GM23248 (cell line): ENCODE measurements around the gene KLHDC4. TPM values are rescaled to one million over a fixed set of nuclear protein-coding genes. Genes with fewer than 3 reads are reported as not detected.

Experiments
- DNase-seq: peaks from one replicate; pipeline ENCODE4 v3.0.0-alpha.2; 2015
- H2AFZ ChIP-seq: fragments of 200-600 bp; sonication (generic); 2 replicates; pipeline ENCODE4 v1.6.1; 2016; ENCODE audit warnings: antibody characterized with exemption
- H3F3A ChIP-seq: fragments of 200-600 bp; sonication (generic); 2 replicates; pipeline ENCODE4 v1.6.1; 2016; ENCODE audit warnings: mild to moderate bottlenecking, antibody characterized with exemption, mixed run types; ENCODE audit not compliant: insufficient read depth
- H3K27ac ChIP-seq: fragments of 200-600 bp; sonication (generic); 2 replicates; pipeline ENCODE4 v1.5.1; 2016; ENCODE audit warnings: mild to moderate bottlenecking
- H3K27me3 ChIP-seq: fragments of 200-600 bp; sonication (generic); replicated peaks from 2 replicates; pipeline ENCODE4 v1.6.1; 2016; ENCODE audit warnings: mild to moderate bottlenecking; ENCODE audit not compliant: insufficient read depth
- H3K36me3 ChIP-seq: fragments of 200-600 bp; sonication (generic); 2 replicates; pipeline ENCODE4 v1.6.1; 2016; ENCODE audit warnings: low read depth, mild to moderate bottlenecking
- H3K4me1 ChIP-seq: fragments of 200-600 bp; sonication (generic); 2 replicates; pipeline ENCODE4 v1.6.1; 2016; ENCODE audit warnings: mild to moderate bottlenecking; ENCODE audit not compliant: insufficient read depth
- H3K4me2 ChIP-seq: fragments of 200-600 bp; sonication (generic); one replicate; pipeline ENCODE4 v1.6.1; 2016; ENCODE audit warnings: mild to moderate bottlenecking; ENCODE audit not compliant: unreplicated experiment
- H3K4me3 ChIP-seq: fragments of 200-600 bp; sonication (generic); 2 replicates; pipeline ENCODE4 v1.5.1; 2016; ENCODE audit warnings: mild to moderate bottlenecking
- H3K79me2 ChIP-seq: fragments of 200-600 bp; sonication (generic); 2 replicates; pipeline ENCODE4 v1.6.1; 2016; ENCODE audit warnings: mild to moderate bottlenecking; ENCODE audit not compliant: insufficient read depth
- H3K9ac ChIP-seq: fragments of 200-600 bp; sonication (generic); 2 replicates; pipeline ENCODE4 v1.6.1; 2016; ENCODE audit warnings: mild to moderate bottlenecking
- H3K9me2 ChIP-seq: fragments of 200-600 bp; sonication (generic); 2 replicates; pipeline ENCODE4 v1.6.1; 2016; ENCODE audit warnings: mixed run types, mild to moderate bottlenecking, moderate library complexity; ENCODE audit not compliant: insufficient read depth
- H3K9me3 ChIP-seq: fragments of 200-600 bp; sonication (generic); one replicate; pipeline ENCODE4 v1.6.1; 2017; ENCODE audit warnings: low read depth
- H4K20me1 ChIP-seq: fragments of 200-600 bp; sonication (generic); 2 replicates; pipeline ENCODE4 v1.6.0; 2016; ENCODE audit not compliant: insufficient read depth
- EZH2 ChIP-seq: fragments of 200-600 bp; sonication (generic); IDR thresholded peaks from 2 replicates; pipeline ENCODE4 v1.6.1; 2018; ENCODE audit warnings: antibody characterized with exemption, mild to moderate bottlenecking; ENCODE audit not compliant: insufficient read depth, poor library complexity, severe bottlenecking
- EZH2phosphoT487 ChIP-seq: fragments of 200-600 bp; sonication (generic); IDR thresholded peaks from 2 replicates; pipeline ENCODE4 v1.6.1; 2018; ENCODE audit warnings: antibody characterized with exemption, moderate library complexity, mild to moderate bottlenecking, low read depth; ENCODE audit not compliant: insufficient read depth
- WGBS, 2 experiments: methylation state at CpG; one replicate each; pipeline ENCODE4 v1.1.6; 2015 to 2017; ENCODE audit warnings: low lambda C conversion rate in 2 of 2, low coverage in 1 of 2; ENCODE audit errors: missing lambda C conversion rate in 2 of 2; 5-methylcytosine and 5-hydroxymethylcytosine counted together
- in situ Hi-C: fragments of 300-500 bp; cut with MboI; formaldehyde crosslinking; loops from 2 replicates; pipeline ENCODE4 v1.15.0; 2020
- polyA plus RNA-seq: library from polyadenylated mRNA; unstranded; fragments of >200 nt; fragmentation: Nextera tagmentation; extraction: Ambion mirVana; gene quantifications from 2 replicates; pipeline ENCODE4 v1.2.1, GENCODE V29; 2016
- total RNA-seq: library from RNA; depleted of rRNA; stranded (reverse); fragments of >200 nt; shearing (Covaris generic); gene quantifications from 2 replicates; pipeline ENCODE4 v1.2.3, GENCODE V29; 2014

KLHDC4 gene
- total and polyA plus RNA-seq, 2 experiments from 2014 or later: 8.8 to 9.4 TPM

DNA sequence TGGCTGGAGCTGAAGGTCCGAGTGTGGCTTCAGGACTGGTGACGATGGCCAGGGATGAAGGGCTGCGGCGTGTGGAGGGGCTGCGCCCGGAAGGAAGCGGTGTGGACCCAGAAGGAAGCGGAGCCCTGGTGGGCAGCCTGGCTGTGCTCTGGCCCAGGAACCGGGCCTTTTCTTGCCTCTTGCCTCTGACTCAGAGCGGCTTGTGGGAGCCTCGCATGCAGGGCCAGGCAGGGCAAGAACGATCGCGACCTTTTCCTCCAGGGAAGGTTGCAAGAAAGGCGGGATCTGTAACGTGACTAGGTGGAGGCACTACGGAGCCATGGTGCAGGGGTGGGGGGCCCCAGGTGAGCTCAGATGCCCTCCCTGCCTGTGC lies 85.5 kb downstream of the KLHDC4 start:
- H3K4me1 ChIP-seq: peaks cover 5% of the 10 kb centered on the region
- H3K4me2 ChIP-seq: no peak overlapping the region
- H3K9me3 ChIP-seq: no peaks in the 10 kb centered on the region
- in situ Hi-C loops: no loop called here
- no peaks in the 10 kb centered on the region for H3F3A ChIP-seq
- no peak for TF ChIP-seq EZH2phosphoT487
- no peak for TF ChIP-seq EZH2
- no peak overlapping the region for H3K27ac ChIP-seq
- H3K4me3 ChIP-seq: no peak overlapping the region
- DNase-seq: no peak
- H2AFZ ChIP-seq: no peak overlapping the region
- no peaks in the 10 kb centered on the region for H3K9me2 ChIP-seq
- no peaks in the 10 kb centered on the region for H4K20me1 ChIP-seq
- WGBS, 2 experiments: 92% methylated on average over 17 of the region's 17 CpGs
- H3K27me3 ChIP-seq: 0 out of 2 replicates have a peak, but pooled peaks cover 3% of the 10 kb centered on the region
- H3K36me3 ChIP-seq: no peaks in the 10 kb centered on the region
- no peak overlapping the region for H3K9ac ChIP-seq
- no peaks in the 10 kb centered on the region for H3K79me2 ChIP-seq

DNA sequence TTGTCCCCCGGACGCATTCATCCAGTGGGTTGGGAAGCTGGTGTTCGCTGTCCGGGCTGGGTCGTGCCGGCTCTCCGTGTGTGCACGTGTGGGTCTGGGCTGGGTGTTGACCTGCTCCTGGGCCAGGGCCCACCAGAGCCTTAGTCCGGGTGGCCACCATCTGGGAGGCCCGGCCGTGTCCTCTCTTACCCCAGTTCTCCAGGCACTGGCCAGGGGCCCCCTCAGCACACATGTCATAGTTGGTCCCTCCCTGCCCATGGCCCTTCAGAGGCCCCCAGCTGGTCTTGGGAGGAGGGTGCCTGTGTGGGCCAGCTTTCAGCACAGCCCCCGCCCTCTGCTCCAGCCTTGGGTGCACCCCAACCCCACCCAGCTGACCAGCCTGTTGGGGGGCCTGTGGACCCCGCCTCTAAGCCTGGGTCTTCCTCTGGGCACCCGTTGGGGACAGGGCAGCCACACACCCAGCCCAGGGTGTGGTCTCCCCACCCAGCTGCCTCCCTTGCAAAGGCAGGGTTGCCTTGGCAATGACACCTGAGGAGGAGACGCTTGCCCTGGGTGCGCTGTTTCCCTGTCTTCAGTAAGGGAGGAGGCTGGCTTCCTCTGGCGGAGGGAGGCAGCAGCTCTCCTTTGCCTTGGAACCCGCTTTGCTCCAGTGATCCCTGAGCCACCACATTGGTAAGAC lies 86.1 kb downstream of the KLHDC4 start:
- Histone ChIP-seq H3K79me2 (no peaks in the 10 kb centered on the region), H3K27ac (no peak overlapping the region), H3K9me2 (no peaks in the 10 kb centered on the region), H4K20me1 (no peaks in the 10 kb centered on the region), H3K4me2 (no peak overlapping the region), H3K36me3 (no peaks in the 10 kb centered on the region), H3K4me1 (peaks cover 5% of the 10 kb centered on the region), H3F3A (no peaks in the 10 kb centered on the region), H3K9ac (no peak overlapping the region), H3K27me3 (0 out of 2 replicates have a peak, but pooled peaks cover 3% of the 10 kb centered on the region), H2AFZ (no peak overlapping the region), H3K9me3 (no peaks in the 10 kb centered on the region), H3K4me3 (no peak overlapping the region)
- in situ Hi-C loops: no loop called here
- TF ChIP-seq EZH2: no peak
- TF ChIP-seq EZH2phosphoT487: no peak
- WGBS, 2 experiments: 77 to 78% methylated on average over 17 of the region's 18 CpGs
- DNase-seq: no peak

DNA sequence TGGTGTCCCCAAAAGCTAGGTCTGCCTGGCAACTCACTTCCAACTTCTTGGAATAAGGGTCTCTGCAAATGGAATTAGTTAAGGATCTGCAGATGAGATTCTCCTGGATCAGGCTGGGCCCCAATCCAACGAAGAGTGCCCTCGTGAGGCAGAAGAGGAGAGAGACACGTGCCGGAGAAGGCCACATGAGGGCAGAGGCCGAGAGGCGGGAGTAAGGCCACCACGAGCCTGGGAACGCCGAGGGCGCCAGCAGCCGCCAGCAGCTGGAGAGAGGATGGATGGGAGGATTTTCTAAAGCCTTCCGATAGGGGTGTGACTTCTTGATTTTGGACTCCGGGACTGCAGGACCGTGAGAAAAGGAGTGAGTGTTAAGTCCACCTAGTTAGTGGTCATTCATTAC lies 87.2 kb downstream of the KLHDC4 start:
- WGBS, 2 experiments: 65 to 68% methylated on average over 14 of the region's 14 CpGs

DNA sequence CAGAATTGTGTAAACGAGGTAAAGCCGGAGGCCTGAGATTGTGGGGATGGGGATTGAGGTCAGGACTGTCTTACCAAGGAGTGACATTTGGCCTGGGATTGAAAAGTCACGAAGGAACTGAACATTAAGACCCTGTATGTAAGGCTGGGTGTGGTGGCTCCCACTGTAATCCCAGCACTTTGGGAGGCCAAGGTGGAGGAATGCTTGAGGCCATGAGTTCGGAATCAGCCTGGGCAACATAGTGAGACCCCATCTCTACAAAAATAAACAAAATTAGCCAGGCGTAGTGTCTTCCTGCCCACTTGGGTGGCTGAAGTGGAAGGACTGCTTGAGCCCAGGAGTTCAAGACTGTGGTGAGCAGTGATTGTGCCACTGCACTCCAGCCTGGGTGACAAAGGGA lies 88.0 kb downstream of the KLHDC4 start:
- no peaks in the 10 kb centered on the region for H3F3A ChIP-seq
- H3K4me3 ChIP-seq: no peak overlapping the region
- no peak for TF ChIP-seq EZH2phosphoT487
- no peak for TF ChIP-seq EZH2
- H3K36me3 ChIP-seq: no peaks in the 10 kb centered on the region
- no peak overlapping the region for H3K9ac ChIP-seq
- DNase-seq: no peak
- no peaks in the 10 kb centered on the region for H3K9me3 ChIP-seq
- no peaks in the 10 kb centered on the region for H3K79me2 ChIP-seq
- 0 out of 2 replicates have a peak, but pooled peaks cover 3% of the 10 kb centered on the region for H3K27me3 ChIP-seq
- 62 to 66% methylated on average over 5 of the region's 5 CpGs for WGBS, 2 experiments
- in situ Hi-C loops: no loop called here
- H4K20me1 ChIP-seq: no peaks in the 10 kb centered on the region
- no peak overlapping the region for H2AFZ ChIP-seq
- H3K27ac ChIP-seq: no peak overlapping the region
- H3K4me1 ChIP-seq: peaks cover 5% of the 10 kb centered on the region
- H3K9me2 ChIP-seq: no peaks in the 10 kb centered on the region
- H3K4me2 ChIP-seq: no peak overlapping the region

More for the DNA sequence above, 87.2 kb downstream of the KLHDC4 start:
- Histone ChIP-seq H2AFZ (no peak overlapping the region), H3K9me3 (no peaks in the 10 kb centered on the region), H3K36me3 (no peaks in the 10 kb centered on the region), H3K4me2 (no peak overlapping the region), H3K4me3 (no peak overlapping the region), H3K9me2 (no peaks in the 10 kb centered on the region), H3K79me2 (no peaks in the 10 kb centered on the region), H3K9ac (no peak overlapping the region), H3K4me1 (peaks cover 5% of the 10 kb centered on the region), H3K27me3 (0 out of 2 replicates have a peak, but pooled peaks cover 3% of the 10 kb centered on the region), H4K20me1 (no peaks in the 10 kb centered on the region), H3K27ac (no peak overlapping the region), H3F3A (no peaks in the 10 kb centered on the region)
- no peak for DNase-seq
- in situ Hi-C loops: no loop called here
- TF ChIP-seq EZH2: no peak
- TF ChIP-seq EZH2phosphoT487: no peak
